K562 (cell line): ENCODE results near the gene KIAA0040. TPM values are rescaled to one million over a fixed set of nuclear protein-coding genes. Genes with fewer than 3 reads are reported as not detected.

ENCODE experiments used
- ATAC-seq: fragments of 200-7000 bp; cut with Tn5 transposase; 3 replicates; pipeline ENCODE4 v1.9.1; 2020; ENCODE audit warnings: moderate library complexity
- BruUV-seq: library from RNA; stranded (reverse); fragments of 400-500 nt; replicated peaks from 2 replicates; lab custom pipeline; 2021; lab: Mats Ljungman, UMichigan
- CTCF ChIA-PET: fragments of 300-600 bp; formaldehyde crosslinking; extraction: SDS; loops from one replicate; lab custom pipeline; 2021; ENCODE audit warnings: low intra/inter-chr PET ratio; lab: Yijun Ruan, JAX
- POLR2A ChIA-PET: fragments of 300-600, 350-650 bp; sonication (Branson Sonifier 250); formaldehyde crosslinking; extraction: SDS; loops from one replicate; lab custom pipeline; 2021; ENCODE audit warnings: antibody characterized with exemption, inconsistent platforms; lab: Yijun Ruan, JAX
- DNase-seq, 4 experiments: peaks; one replicate each; pipeline versions ENCODE4 v3.0.0 to v3.0.0-alpha.2; 2011 to 2018; ENCODE audit warnings: low spot score in 3 of 4, mixed read lengths in 3 of 4; ENCODE audit errors: extremely low read depth in 1 of 4
- FAIRE-seq: peaks from 2 replicates; lab custom pipeline; 2011; peaks lifted over from hg19 to GRCh38; lab: Jason Lieb, UNC
- H2AFZ ChIP-seq: 2 replicates; pipeline ENCODE4 v1.6.0; 2011; ENCODE audit warnings: low read depth, low read length, control low read depth, inconsistent platforms
- H3K27ac ChIP-seq: fragments of 200-600 bp; 3 replicates; pipeline ENCODE4 v1.8.0; 2011; ENCODE audit warnings: low read depth, mild to moderate bottlenecking, control low read depth, inconsistent platforms, low read length, moderate library complexity, mixed read lengths; ENCODE audit errors: extremely low read depth
- H3K27me3 ChIP-seq, 2 experiments: fragments of 300-600 bp in 1 of 2; 2 replicates in 1 of 2; 3 replicates in 1 of 2; pipeline versions ENCODE4 v1.6.0 to v1.8.0; 2011; ENCODE audit warnings: inconsistent platforms in 2 of 2, low read length in 2 of 2, mild to moderate bottlenecking in 1 of 2, mixed read lengths in 1 of 2, moderate library complexity in 1 of 2; ENCODE audit not compliant: control insufficient read depth in 2 of 2, insufficient read depth in 2 of 2
- H3K36me3 ChIP-seq: fragments of 300-600 bp; 3 replicates; pipeline ENCODE4 v1.8.0; 2011; ENCODE audit warnings: mild to moderate bottlenecking, low read length, inconsistent platforms; ENCODE audit not compliant: control insufficient read depth, insufficient read depth
- H3K4me1 ChIP-seq, 2 experiments: fragments of 200-600 bp in 1 of 2; replicated peaks in 1 of 2; 2 replicates in 1 of 2; 3 replicates in 1 of 2; pipeline versions ENCODE4 v1.5.1 to v1.8.0; 2011; ENCODE audit warnings: inconsistent platforms in 2 of 2, low read length in 2 of 2, mild to moderate bottlenecking in 1 of 2, mixed read lengths in 1 of 2, moderate library complexity in 1 of 2; ENCODE audit not compliant: control insufficient read depth in 2 of 2, insufficient read depth in 2 of 2
- H3K4me2 ChIP-seq: 2 replicates; pipeline ENCODE4 v1.6.1; 2011; ENCODE audit warnings: low read length, control low read depth, inconsistent platforms, mixed read lengths; ENCODE audit not compliant: insufficient read depth
- H3K4me3 ChIP-seq: fragments of 200-600 bp; sonication (generic), shearing (Covaris generic); 2 replicates; pipeline ENCODE4 v1.5.1; 2016; ENCODE audit warnings: control low read depth, inconsistent platforms
- H3K79me2 ChIP-seq: fragments of 200-600 bp; 3 replicates; pipeline ENCODE4 v1.8.0; 2011; ENCODE audit warnings: low read length, inconsistent platforms; ENCODE audit not compliant: control insufficient read depth, insufficient read depth
- H3K9ac ChIP-seq, 2 experiments: 2 replicates each; pipeline versions ENCODE4 v1.6.0 to v1.6.1; 2011; ENCODE audit warnings: low read depth in 2 of 2, low read length in 2 of 2, control low read depth in 1 of 2, inconsistent platforms in 1 of 2, mild to moderate bottlenecking in 1 of 2, mixed read lengths in 1 of 2; ENCODE audit not compliant: insufficient read depth in 1 of 2
- H3K9me1 ChIP-seq: one replicate; pipeline ENCODE4 v1.6.0; 2011; ENCODE audit warnings: inconsistent platforms, mild to moderate bottlenecking, low read length, moderate library complexity; ENCODE audit not compliant: control insufficient read depth, insufficient read depth
- H3K9me3 ChIP-seq: replicated peaks from 2 replicates; pipeline ENCODE4 v1.5.1; 2011; ENCODE audit warnings: low read depth, low read length, inconsistent platforms; ENCODE audit not compliant: control insufficient read depth, insufficient read depth
- H4K20me1 ChIP-seq: replicated peaks from 2 replicates; pipeline ENCODE4 v1.6.1; 2011; ENCODE audit warnings: low read length, inconsistent platforms, mixed read lengths; ENCODE audit not compliant: control insufficient read depth, insufficient read depth
- CHD4 ChIP-seq: fragments of 200-600 bp; sonication (generic); IDR thresholded peaks from 3 replicates; pipeline ENCODE4 v1.6.1; 2012; ENCODE audit warnings: low read depth, mild to moderate bottlenecking, mixed read lengths, low read length, inconsistent platforms; ENCODE audit not compliant: insufficient read depth, insufficient replicate concordance, poor library complexity, severe bottlenecking
- CTCF ChIP-seq, 3 experiments: IDR thresholded peaks in 2 of 3; conservative IDR thresholded peaks in 1 of 3; 2 replicates each; pipeline ENCODE4 v1.5.1; 2011 to 2012; ENCODE audit warnings: low read length in 3 of 3, mild to moderate bottlenecking in 3 of 3, control low read depth in 2 of 3, improper control_type of control experiment in 1 of 3, inconsistent platforms in 1 of 3, low read depth in 1 of 3, mixed read lengths in 1 of 3, moderate library complexity in 1 of 3; ENCODE audit not compliant: insufficient read depth in 2 of 3
- ETS1 ChIP-seq: conservative IDR thresholded peaks from 2 replicates; pipeline ENCODE4 v1.6.1; 2011; ENCODE audit warnings: low read depth, mild to moderate bottlenecking, low read length; ENCODE audit not compliant: control insufficient read depth
- FOXJ3 ChIP-seq: sonication (generic); formaldehyde crosslinking; IDR thresholded peaks from 2 replicates; pipeline ENCODE4 v1.4.0; 2020; ENCODE audit warnings: mild to moderate bottlenecking, missing genetic modification reagents
- GATA2 ChIP-seq: sonication (generic); formaldehyde crosslinking; IDR thresholded peaks from 2 replicates; pipeline ENCODE4 v1.4.0; 2020; ENCODE audit warnings: mild to moderate bottlenecking, missing genetic modification reagents
- LARP7 ChIP-seq: fragments of 450-650 bp; IDR thresholded peaks from 2 replicates; pipeline ENCODE4 v1.6.1; 2016
- MLLT1 ChIP-seq, 2 experiments: fragments of 450-650 bp; IDR thresholded peaks; 2 replicates each; pipeline ENCODE4 v1.6.1; 2016
- PRDM10 ChIP-seq: fragments of 450-650 bp; IDR thresholded peaks from 2 replicates; pipeline ENCODE4 v1.6.1; 2018; ENCODE audit not compliant: partially characterized antibody
- RB1 ChIP-seq: fragments of 450-650 bp; IDR thresholded peaks from 2 replicates; pipeline ENCODE4 v1.6.1; 2017; ENCODE audit warnings: low read depth, mild to moderate bottlenecking
- SMC3 ChIP-seq: conservative IDR thresholded peaks from 2 replicates; pipeline ENCODE4 v1.6.1; 2011; ENCODE audit warnings: low read depth, low read length, improper control_type of control experiment; ENCODE audit not compliant: insufficient read depth
- SOX6 ChIP-seq: fragments of 450-650 bp; IDR thresholded peaks from 2 replicates; pipeline ENCODE4 v1.6.1; 2014; ENCODE audit warnings: mild to moderate bottlenecking
- STAG1 ChIP-seq: sonication (generic); formaldehyde crosslinking; IDR thresholded peaks from 2 replicates; pipeline ENCODE4 v1.5.0; 2020; ENCODE audit warnings: missing genetic modification reagents, borderline replicate concordance
- WGBS: fragments of 100-300 bp; shearing (Covaris generic); methylation state at CpG from one replicate; pipeline ENCODE4 v1.1.6; 2016; ENCODE audit warnings: low coverage, mixed read lengths; ENCODE audit not compliant: insufficient coverage; ENCODE audit errors: missing lambda C conversion rate; 5-methylcytosine and 5-hydroxymethylcytosine counted together
- in situ Hi-C: fragments of 300-500 bp; cut with MboI; formaldehyde crosslinking; loops from 4 replicates; pipeline ENCODE4 v1.15.0; 2018; ENCODE audit warnings: inconsistent platforms, mixed read lengths
- intact Hi-C: fragments of 100-400 bp; cut with micrococcal nuclease; formaldehyde crosslinking; loops from 2 replicates; pipeline ENCODE4 v1.14.2; 2022
- polyA plus RNA-seq, 8 experiments: library from polyadenylated mRNA; depleted of rRNA in 4 of 8; stranded (reverse) in 5 of 8; unstranded in 3 of 8; fragments of >200 nt; fragmentation: Nextera tagmentation in 2 of 8; fragmentation: Illumina TruSeq in 1 of 8; extraction: Ambion mirVana in 2 of 8; extraction: Trizol in 1 of 8; gene quantifications; 2 replicates each; pipeline versions ENCODE4 v1.2.1 to v1.2.3, GENCODE V29; 2011 to 2014; ENCODE audit warnings: inconsistent platforms in 1 of 8, missing spikeins in 1 of 8
- total RNA-seq, 7 experiments: library from RNA; depleted of rRNA in 6 of 7; stranded (reverse); fragments of >200 nt in 6 of 7; fragmentation: Illumina TruSeq in 2 of 7; extraction: Trizol in 2 of 7; gene quantifications; 2 replicates each; pipeline versions ENCODE4 v1.2.1 to v1.2.3, GENCODE V29; 2011 to 2021; ENCODE audit warnings: low replicate concordance in 1 of 7

KIAA0040 gene
- total and polyA plus RNA-seq, 9 of the 15 experiments (the other 6 are each of a cell fraction or from before 2014, with no cell fraction given), result 3.4 to 13.6 (median 7.1) TPM

- no peaks in the 10 kb centered on the region for H3K9me1 ChIP-seq
- under 1% methylated on average over 13 of the region's 15 CpGs for WGBS
- H2AFZ ChIP-seq, result no peak overlapping the region
- intact Hi-C loops, result loop anchor here (1.0 to 5.0 kb wide), 3 partner anchors 167 to 280 kb away; no protein-coding TSS in a partner anchor
- no peak overlapping the region for H3K9ac ChIP-seq
- ATAC-seq, result peak; percentile 84
- no peaks in the 10 kb centered on the region for H3K79me2 ChIP-seq
- no peak overlapping the region for H3K27ac ChIP-seq
- ChIA-PET POLR2A (interaction anchor here (0.5 to 1.8 kb wide), 7 partner anchors 18 to 212 kb away, joined by 3 to 7 read pairs (median 4); partner anchors contain the start of gene KIAA0040), CTCF (interaction anchor here (0.6 to 2.7 kb wide), 5 partner anchors 70 to 1606 kb away, joined by 3 to 39 read pairs (median 3); no protein-coding TSS in a partner anchor)
- peak; percentile 85 for FAIRE-seq
- H4K20me1 ChIP-seq, result no peaks in the 10 kb centered on the region; the same call in 1 of the 2 replicates
- H3K36me3 ChIP-seq, result no peaks in the 10 kb centered on the region
- H3K27me3 ChIP-seq, result peaks cover 11 to 39% of the 10 kb centered on the region in 2 experiments
- in situ Hi-C loops, result no loop called here
- no peaks in the 10 kb centered on the region for H3K4me1 ChIP-seq
- DNase-seq, result peak; percentile 70 to 88 (median 79)
- no peak overlapping the region for H3K4me2 ChIP-seq
- BruUV-seq, result no TSS peak
- no peaks in the 10 kb centered on the region for H3K9me3 ChIP-seq
- no peak overlapping the region for H3K4me3 ChIP-seq
- TF ChIP-seq STAG1 (CRISPR knock-in tag), result peak; percentile 80; the same call in 1 of the 2 replicates
- no peak for TF ChIP-seq CHD4
- TF ChIP-seq RB1, result peak; percentile 23; the same call in 1 of the 2 replicates
- TF ChIP-seq CTCF (IDR thresholded peaks at IDR 0.05 in 2 of 3, conservative IDR thresholded peaks at IDR 0.05 in 1 of 3; ENCODE audit: insufficient read depth in 2 of 3, low read depth in 1 of 3, low read length in 3 of 3), result peak; percentile 86 to 92 (median 88)
- TF ChIP-seq SMC3, result peak; percentile 83
- 0 out of 4 replicates have a peak, but pooled peaks of 1 of the 2 experiments have one; percentile 29 for TF ChIP-seq MLLT1 (IDR thresholded peaks at IDR 0.05)
- no peak for TF ChIP-seq FOXJ3 (CRISPR knock-in tag)
- no peak for TF ChIP-seq PRDM10
- TF ChIP-seq GATA2 (CRISPR knock-in tag), result peak; percentile 17; the same call in 1 of the 2 replicates
- no peak for TF ChIP-seq SOX6
- no peak for TF ChIP-seq ETS1
- peak; percentile 37; the same call in 1 of the 2 replicates for TF ChIP-seq LARP7
Observed at GRCh38 chr1:175152006-175152652, 40.4 kb downstream of the KIAA0040 start.
